Body of pancreas (tissue), 4 donors: ENCODE results near the gene FRMPD4.

Experiments used
- CTCF ChIP-seq, 7 experiments: fragments of 450-650 bp in 4 of 7; fragments of 200-600 bp in 3 of 7; sonication (generic) in 3 of 7; IDR thresholded peaks; one replicate each; pipeline ENCODE4 v1.5.1; 2016 to 2019; ENCODE audit warnings: antibody characterized with exemption in 7 of 7
- POLR2A ChIP-seq, 3 donors: fragments of 450-650 bp; IDR thresholded peaks; one replicate each; pipeline ENCODE4 v1.6.1; 2016; ENCODE audit warnings: antibody characterized with exemption in 3 of 3, mild to moderate bottlenecking in 2 of 3

GRCh38 chrX:12582649-12583048 is 444.4 kb downstream of the FRMPD4 start:
- TF ChIP-seq POLR2A (IDR thresholded peaks at IDR 0.05) = no peak
- no peak for TF ChIP-seq CTCF (IDR thresholded peaks at IDR 0.05)
